Left lobe of liver (tissue), 2 donors: ENCODE data around the gene GATB. TPM values are rescaled to one million over a fixed set of nuclear protein-coding genes. Genes with fewer than 3 reads are reported as not detected.
"Not testable (repeated sequence)": the region's sequence is repeated elsewhere in the genome, so short reads cannot be mapped to it uniquely, and the experiment has no call there.

Experiments used
- ATAC-seq: fragments of 200-7000 bp; cut with Tn5 transposase; one replicate; pipeline ENCODE4 v1.9.1; 2020; ENCODE audit warnings: mild to moderate bottlenecking, moderate library complexity
- DNase-seq: peaks from one replicate; pipeline ENCODE4 v3.0.0-alpha.2; 2020; ENCODE audit warnings: low spot score
- total RNA-seq: library from RNA; stranded (reverse); gene quantifications from one replicate; pipeline ENCODE4 v1.2.1, GENCODE V29; 2021
- donor health status: DM: no; HTN: no; CAD: no; lungs with moderate emphysema.
- donor health status: DM: no; HTN: yes; CAD: no.

GATB gene
- total RNA-seq, 1 donor from 2014 or later = 17.2 TPM

GRCh38 chr4:151736361-151736760 is 24.4 kb downstream of the GATB start:
- DNase-seq = no peak
- ATAC-seq = no peak

- ATAC-seq, DNase-seq: not testable (repeated sequence)
Observed at GRCh38 chr4:151731670-151732069, 29.1 kb downstream of the GATB start.

- ATAC-seq (no peak), DNase-seq (no peak)
Observed at GRCh38 chr4:151729731-151730559, 30.9 kb downstream of the GATB start.

- no peak for ATAC-seq
- DNase-seq = no peak
Observed at GRCh38 chr4:151728679-151729078, 32.1 kb downstream of the GATB start.

GRCh38 chr4:151728006-151728405 is 32.8 kb downstream of the GATB start:
- ATAC-seq = no peak
- DNase-seq = no peak

- ATAC-seq (no peak), DNase-seq (no peak)
Observed at GRCh38 chr4:151727365-151727764, 33.4 kb downstream of the GATB start.

GRCh38 chr4:151725087-151725486 is 35.7 kb downstream of the GATB start:
- DNase-seq = no peak
- no peak for ATAC-seq

GRCh38 chr4:151721916-151722315 is 38.9 kb downstream of the GATB start:
- no peak for ATAC-seq

GRCh38 chr4:151721466-151721865 is 39.3 kb downstream of the GATB start:
- ATAC-seq (no peak), DNase-seq (no peak)

More at GRCh38 chr4:151721916-151722315, 38.9 kb downstream of the GATB start:
- DNase-seq = no peak

GRCh38 chr4:151719956-151720334 is 40.9 kb downstream of the GATB start:
- ATAC-seq (no peak), DNase-seq (no peak)

- ATAC-seq = no peak
- DNase-seq = no peak
Observed at GRCh38 chr4:151718984-151719955, 41.5 kb downstream of the GATB start.

- DNase-seq (no peak), ATAC-seq (no peak)
Observed at GRCh38 chr4:151717909-151718628, 42.7 kb downstream of the GATB start.

- DNase-seq = no peak
- no peak for ATAC-seq
Observed at GRCh38 chr4:151717314-151717713, 43.5 kb downstream of the GATB start.

GRCh38 chr4:151716324-151716723 is 44.5 kb downstream of the GATB start:
- DNase-seq = no peak
- ATAC-seq = no peak

GRCh38 chr4:151715881-151716280 is 44.9 kb downstream of the GATB start:
- ATAC-seq (no peak), DNase-seq (no peak)

- ATAC-seq (no peak), DNase-seq (no peak)
Observed at GRCh38 chr4:151712777-151713176, 48.0 kb downstream of the GATB start.

- DNase-seq = no peak
- ATAC-seq = no peak
Observed at GRCh38 chr4:151711646-151712045, 49.2 kb downstream of the GATB start.

- DNase-seq (no peak), ATAC-seq (no peak)
Observed at GRCh38 chr4:151709587-151709986, 51.2 kb downstream of the GATB start.

GRCh38 chr4:151709071-151709470 is 51.7 kb downstream of the GATB start:
- DNase-seq = no peak
- ATAC-seq = no peak

GRCh38 chr4:151708100-151708499 is 52.7 kb downstream of the GATB start:
- ATAC-seq = no peak
- no peak for DNase-seq

GRCh38 chr4:151703401-151703800 is 57.4 kb downstream of the GATB start:
- no peak for DNase-seq
- no peak for ATAC-seq
